HEK293 (cell line): Measurements from ENCODE around the gene KIAA0825.

Source experiments
- CTCF ChIP-seq: fragments of 450-650 bp; formaldehyde crosslinking; IDR thresholded peaks from 2 replicates; pipeline ENCODE4 v1.5.1; 2016; ENCODE audit warnings: missing biosample characterization, missing genetic modification characterization
- EGR2 ChIP-seq: fragments of 450-650 bp; formaldehyde crosslinking; IDR thresholded peaks from 2 replicates; pipeline ENCODE4 v1.5.1; 2016; ENCODE audit warnings: low read depth, missing biosample characterization, missing genetic modification characterization
- GLI4 ChIP-seq: fragments of 450-650 bp; formaldehyde crosslinking; IDR thresholded peaks from 2 replicates; pipeline ENCODE4 v1.5.1; 2016; ENCODE audit warnings: missing biosample characterization, missing genetic modification characterization
- HOXC10 ChIP-seq: sonication (generic); formaldehyde crosslinking; IDR thresholded peaks from 2 replicates; pipeline ENCODE4 v1.8.1; 2023; ENCODE audit warnings: mild to moderate bottlenecking, missing genetic modification reagents
- MEIS1 ChIP-seq: sonication (generic); formaldehyde crosslinking; IDR thresholded peaks from 2 replicates; pipeline ENCODE4 v1.8.1; 2022; ENCODE audit warnings: missing genetic modification reagents, mild to moderate bottlenecking, borderline replicate concordance
- YY1 ChIP-seq: fragments of 450-650 bp; formaldehyde crosslinking; IDR thresholded peaks from 2 replicates; pipeline ENCODE4 v1.5.1; 2018; ENCODE audit warnings: missing biosample characterization, missing genetic modification characterization
- ZEB2 ChIP-seq: fragments of 450-650 bp; formaldehyde crosslinking; IDR thresholded peaks from 2 replicates; pipeline ENCODE4 v1.5.1; 2016; ENCODE audit warnings: missing biosample characterization, missing genetic modification characterization
- ZFP41 ChIP-seq: fragments of 450-650 bp; formaldehyde crosslinking; IDR thresholded peaks from 2 replicates; pipeline ENCODE4 v1.5.1; 2016; ENCODE audit warnings: missing biosample characterization, missing genetic modification characterization, borderline replicate concordance
- ZNF112 ChIP-seq: fragments of 450-650 bp; formaldehyde crosslinking; IDR thresholded peaks from 2 replicates; pipeline ENCODE4 v1.5.0; 2017; ENCODE audit warnings: missing biosample characterization, missing genetic modification characterization
- ZNF114 ChIP-seq: fragments of 450-650 bp; formaldehyde crosslinking; IDR thresholded peaks from 2 replicates; pipeline ENCODE4 v1.5.0; 2017; ENCODE audit warnings: missing biosample characterization, missing genetic modification characterization
- ZNF132 ChIP-seq: fragments of 450-650 bp; formaldehyde crosslinking; IDR thresholded peaks from 2 replicates; pipeline ENCODE4 v1.5.1; 2017; ENCODE audit warnings: missing biosample characterization, missing genetic modification characterization, borderline replicate concordance
- ZNF146 ChIP-seq: fragments of 450-650 bp; formaldehyde crosslinking; IDR thresholded peaks from 2 replicates; pipeline ENCODE4 v1.5.1; 2016; ENCODE audit warnings: missing biosample characterization, missing genetic modification characterization
- ZNF214 ChIP-seq: fragments of 450-650 bp; formaldehyde crosslinking; IDR thresholded peaks from 2 replicates; pipeline ENCODE4 v1.5.1; 2017; ENCODE audit warnings: missing biosample characterization, mild to moderate bottlenecking, missing genetic modification characterization, borderline replicate concordance
- ZNF221 ChIP-seq: fragments of 450-650 bp; formaldehyde crosslinking; IDR thresholded peaks from 2 replicates; pipeline ENCODE4 v1.5.1; 2017; ENCODE audit warnings: missing biosample characterization, missing genetic modification characterization, borderline replicate concordance
- ZNF266 ChIP-seq: fragments of 450-650 bp; formaldehyde crosslinking; IDR thresholded peaks from 2 replicates; pipeline ENCODE4 v1.5.1; 2016; ENCODE audit warnings: missing biosample characterization, missing genetic modification characterization, low read depth
- ZNF354C ChIP-seq: fragments of 450-650 bp; formaldehyde crosslinking; IDR thresholded peaks from 2 replicates; pipeline ENCODE4 v1.5.1; 2016; ENCODE audit warnings: missing biosample characterization, missing genetic modification characterization, low read depth, borderline replicate concordance
- ZNF37A ChIP-seq: fragments of 450-650 bp; IDR thresholded peaks from 2 replicates; pipeline ENCODE4 v1.5.1; 2018; ENCODE audit warnings: missing biosample characterization, missing genetic modification characterization
- ZNF521 ChIP-seq: fragments of 450-650 bp; formaldehyde crosslinking; IDR thresholded peaks from 2 replicates; pipeline ENCODE4 v1.5.1; 2017; ENCODE audit warnings: missing biosample characterization, mild to moderate bottlenecking, missing genetic modification characterization
- ZNF549 ChIP-seq: fragments of 450-650 bp; IDR thresholded peaks from 2 replicates; pipeline ENCODE4 v1.5.1; 2018; ENCODE audit warnings: missing biosample characterization, missing genetic modification characterization, mild to moderate bottlenecking, inconsistent platforms, moderate library complexity
- ZNF555 ChIP-seq: fragments of 450-650 bp; formaldehyde crosslinking; conservative IDR thresholded peaks from 2 replicates; pipeline ENCODE4 v1.5.1; 2017; ENCODE audit warnings: missing biosample characterization, mild to moderate bottlenecking, missing genetic modification characterization, inconsistent platforms
- ZNF585B ChIP-seq: fragments of 450-650 bp; formaldehyde crosslinking; IDR thresholded peaks from 2 replicates; pipeline ENCODE4 v1.5.1; 2016; ENCODE audit warnings: missing biosample characterization, missing genetic modification characterization
- ZNF629 ChIP-seq: fragments of 450-650 bp; formaldehyde crosslinking; IDR thresholded peaks from 2 replicates; pipeline ENCODE4 v1.5.1; 2017; ENCODE audit warnings: missing biosample characterization, missing genetic modification characterization
- ZNF785 ChIP-seq: fragments of 450-650 bp; formaldehyde crosslinking; IDR thresholded peaks from 2 replicates; pipeline ENCODE4 v1.5.1; 2016; ENCODE audit warnings: missing biosample characterization, missing genetic modification characterization
- ZNF792 ChIP-seq: fragments of 450-650 bp; formaldehyde crosslinking; IDR thresholded peaks from 2 replicates; pipeline ENCODE4 v1.5.1; 2016; ENCODE audit warnings: missing biosample characterization, missing genetic modification characterization
- ZNF830 ChIP-seq: fragments of 450-650 bp; IDR thresholded peaks from 2 replicates; pipeline ENCODE4 v1.5.0; 2018; ENCODE audit warnings: missing biosample characterization, missing genetic modification characterization, low read depth, mild to moderate bottlenecking, moderate library complexity
- ZSCAN16 ChIP-seq: fragments of 450-650 bp; formaldehyde crosslinking; IDR thresholded peaks from 2 replicates; pipeline ENCODE4 v1.5.1; 2016; ENCODE audit warnings: missing biosample characterization, missing genetic modification characterization
- ZXDB ChIP-seq: fragments of 450-650 bp; formaldehyde crosslinking; IDR thresholded peaks from 2 replicates; pipeline ENCODE4 v1.5.1; 2016; ENCODE audit warnings: missing biosample characterization, missing genetic modification characterization
- TF ChIP-seq, protein P1 (sequence below): fragments of 450-650 bp; formaldehyde crosslinking; IDR thresholded peaks from 2 replicates; pipeline ENCODE4 v1.5.1; 2017; ENCODE audit warnings: missing biosample characterization, missing genetic modification characterization
- TF ChIP-seq, protein P2 (sequence below): IDR thresholded peaks from 2 replicates; pipeline ENCODE4 v1.6.1; 2011; ENCODE audit warnings: mild to moderate bottlenecking, low read depth, low read length, borderline replicate concordance
- TF ChIP-seq, protein P3 (sequence below): sonication (generic); formaldehyde crosslinking; IDR thresholded peaks from 2 replicates; pipeline ENCODE4 v1.8.1; 2022; ENCODE audit warnings: mild to moderate bottlenecking, moderate library complexity, missing genetic modification reagents
- TF ChIP-seq, protein P4 (sequence below): fragments of 450-650 bp; formaldehyde crosslinking; IDR thresholded peaks from 2 replicates; pipeline ENCODE4 v1.5.1; 2016; ENCODE audit warnings: missing biosample characterization, missing genetic modification characterization
- TF ChIP-seq, protein P5 (sequence below): fragments of 450-650 bp; formaldehyde crosslinking; IDR thresholded peaks from 2 replicates; pipeline ENCODE4 v1.5.1; 2016; ENCODE audit warnings: missing biosample characterization, missing genetic modification characterization

Gene KIAA0825

GRCh38 chr5:94618493-94619328 lies at the start of gene KIAA0825, which contains the start of gene SLF1 (continued):
- TF ChIP-seq, protein P1, sequence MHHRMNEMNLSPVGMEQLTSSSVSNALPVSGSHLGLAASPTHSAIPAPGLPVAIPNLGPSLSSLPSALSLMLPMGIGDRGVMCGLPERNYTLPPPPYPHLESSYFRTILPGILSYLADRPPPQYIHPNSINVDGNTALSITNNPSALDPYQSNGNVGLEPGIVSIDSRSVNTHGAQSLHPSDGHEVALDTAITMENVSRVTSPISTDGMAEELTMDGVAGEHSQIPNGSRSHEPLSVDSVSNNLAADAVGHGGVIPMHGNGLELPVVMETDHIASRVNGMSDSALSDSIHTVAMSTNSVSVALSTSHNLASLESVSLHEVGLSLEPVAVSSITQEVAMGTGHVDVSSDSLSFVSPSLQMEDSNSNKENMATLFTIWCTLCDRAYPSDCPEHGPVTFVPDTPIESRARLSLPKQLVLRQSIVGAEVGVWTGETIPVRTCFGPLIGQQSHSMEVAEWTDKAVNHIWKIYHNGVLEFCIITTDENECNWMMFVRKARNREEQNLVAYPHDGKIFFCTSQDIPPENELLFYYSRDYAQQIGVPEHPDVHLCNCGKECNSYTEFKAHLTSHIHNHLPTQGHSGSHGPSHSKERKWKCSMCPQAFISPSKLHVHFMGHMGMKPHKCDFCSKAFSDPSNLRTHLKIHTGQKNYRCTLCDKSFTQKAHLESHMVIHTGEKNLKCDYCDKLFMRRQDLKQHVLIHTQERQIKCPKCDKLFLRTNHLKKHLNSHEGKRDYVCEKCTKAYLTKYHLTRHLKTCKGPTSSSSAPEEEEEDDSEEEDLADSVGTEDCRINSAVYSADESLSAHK (tag by site-specific recombination): peak; percentile 63; the same call in 1 of the 2 replicates
- TF ChIP-seq ZNF146 (tag by site-specific recombination) (no peak), ZFP41 (tag by site-specific recombination) (no peak), ZNF629 (tag by site-specific recombination) (peak; percentile 70), ZNF132 (tag by site-specific recombination) (no peak), ZNF585B (tag by site-specific recombination) (no peak), ZNF354C (no peak), HOXC10 (CRISPR knock-in tag) (no peak), ZNF37A (no peak), ZNF830 (tag by site-specific recombination) (no peak), GLI4 (tag by site-specific recombination) (0 out of 2 replicates have a peak, but pooled peaks have one; percentile 10), ZNF549 (no peak), ZNF214 (tag by site-specific recombination) (no peak), ZNF792 (tag by site-specific recombination) (no peak), EGR2 (tag by site-specific recombination) (no peak), ZNF221 (tag by site-specific recombination) (no peak), ZNF114 (tag by site-specific recombination) (no peak), ZXDB (tag by site-specific recombination) (peak; percentile 66), ZNF555 (tag by site-specific recombination) (no peak), ZNF521 (no peak), ZNF266 (tag by site-specific recombination) (no peak), ZSCAN16 (tag by site-specific recombination) (no peak), ZNF785 (tag by site-specific recombination) (0 out of 2 replicates have a peak, but pooled peaks have one; percentile 11), ZEB2 (tag by site-specific recombination) (0 out of 2 replicates have a peak, but pooled peaks have one; percentile 61), CTCF (peak; percentile 50; the same call in 1 of the 2 replicates), ZNF112 (tag by site-specific recombination) (no peak), MEIS1 (CRISPR knock-in tag) (no peak), YY1 (tag by site-specific recombination) (no peak)
- TF ChIP-seq, protein P2, sequence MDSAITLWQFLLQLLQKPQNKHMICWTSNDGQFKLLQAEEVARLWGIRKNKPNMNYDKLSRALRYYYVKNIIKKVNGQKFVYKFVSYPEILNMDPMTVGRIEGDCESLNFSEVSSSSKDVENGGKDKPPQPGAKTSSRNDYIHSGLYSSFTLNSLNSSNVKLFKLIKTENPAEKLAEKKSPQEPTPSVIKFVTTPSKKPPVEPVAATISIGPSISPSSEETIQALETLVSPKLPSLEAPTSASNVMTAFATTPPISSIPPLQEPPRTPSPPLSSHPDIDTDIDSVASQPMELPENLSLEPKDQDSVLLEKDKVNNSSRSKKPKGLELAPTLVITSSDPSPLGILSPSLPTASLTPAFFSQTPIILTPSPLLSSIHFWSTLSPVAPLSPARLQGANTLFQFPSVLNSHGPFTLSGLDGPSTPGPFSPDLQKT: no peak
- TF ChIP-seq, protein P3, sequence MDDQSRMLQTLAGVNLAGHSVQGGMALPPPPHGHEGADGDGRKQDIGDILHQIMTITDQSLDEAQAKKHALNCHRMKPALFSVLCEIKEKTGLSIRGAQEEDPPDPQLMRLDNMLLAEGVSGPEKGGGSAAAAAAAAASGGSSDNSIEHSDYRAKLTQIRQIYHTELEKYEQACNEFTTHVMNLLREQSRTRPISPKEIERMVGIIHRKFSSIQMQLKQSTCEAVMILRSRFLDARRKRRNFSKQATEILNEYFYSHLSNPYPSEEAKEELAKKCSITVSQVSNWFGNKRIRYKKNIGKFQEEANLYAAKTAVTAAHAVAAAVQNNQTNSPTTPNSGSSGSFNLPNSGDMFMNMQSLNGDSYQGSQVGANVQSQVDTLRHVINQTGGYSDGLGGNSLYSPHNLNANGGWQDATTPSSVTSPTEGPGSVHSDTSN (CRISPR knock-in tag): peak; percentile 62; the same call in 1 of the 2 replicates
- TF ChIP-seq, protein P4, sequence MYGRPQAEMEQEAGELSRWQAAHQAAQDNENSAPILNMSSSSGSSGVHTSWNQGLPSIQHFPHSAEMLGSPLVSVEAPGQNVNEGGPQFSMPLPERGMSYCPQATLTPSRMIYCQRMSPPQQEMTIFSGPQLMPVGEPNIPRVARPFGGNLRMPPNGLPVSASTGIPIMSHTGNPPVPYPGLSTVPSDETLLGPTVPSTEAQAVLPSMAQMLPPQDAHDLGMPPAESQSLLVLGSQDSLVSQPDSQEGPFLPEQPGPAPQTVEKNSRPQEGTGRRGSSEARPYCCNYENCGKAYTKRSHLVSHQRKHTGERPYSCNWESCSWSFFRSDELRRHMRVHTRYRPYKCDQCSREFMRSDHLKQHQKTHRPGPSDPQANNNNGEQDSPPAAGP (tag by site-specific recombination): peak; percentile 15; the same call in 1 of the 2 replicates
- TF ChIP-seq, protein P5, sequence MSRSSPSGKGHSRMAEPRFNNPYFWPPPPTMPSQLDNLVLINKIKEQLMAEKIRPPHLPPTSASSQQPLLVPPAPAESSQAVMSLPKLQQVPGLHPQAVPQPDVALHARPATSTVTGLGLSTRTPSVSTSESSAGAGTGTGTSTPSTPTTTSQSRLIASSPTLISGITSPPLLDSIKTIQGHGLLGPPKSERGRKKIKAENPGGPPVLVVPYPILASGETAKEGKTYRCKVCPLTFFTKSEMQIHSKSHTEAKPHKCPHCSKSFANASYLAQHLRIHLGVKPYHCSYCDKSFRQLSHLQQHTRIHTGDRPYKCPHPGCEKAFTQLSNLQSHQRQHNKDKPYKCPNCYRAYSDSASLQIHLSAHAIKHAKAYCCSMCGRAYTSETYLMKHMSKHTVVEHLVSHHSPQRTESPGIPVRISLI (tag by site-specific recombination): no peak; the same call in 1 of the 2 replicates
